ENCODE results near the gene B3GNT3. TPM values are rescaled to one million over a fixed set of nuclear protein-coding genes. Genes with fewer than 3 reads are reported as not detected.

Gene B3GNT3
- total RNA-seq, 1 donor from 2014 or later: not detected

GRCh38 chr19:17841371-17841809, 46.5 kb downstream of the B3GNT3 start:
- no peaks in the 10 kb centered on the region for H3F3A ChIP-seq (ENCODE audit: low read depth)
- TF ChIP-seq EZH2phosphoT487 (IDR thresholded peaks at IDR 0.05): no peak
- TF ChIP-seq EZH2 (IDR thresholded peaks at IDR 0.05): no peak
- TF ChIP-seq, protein P1, sequence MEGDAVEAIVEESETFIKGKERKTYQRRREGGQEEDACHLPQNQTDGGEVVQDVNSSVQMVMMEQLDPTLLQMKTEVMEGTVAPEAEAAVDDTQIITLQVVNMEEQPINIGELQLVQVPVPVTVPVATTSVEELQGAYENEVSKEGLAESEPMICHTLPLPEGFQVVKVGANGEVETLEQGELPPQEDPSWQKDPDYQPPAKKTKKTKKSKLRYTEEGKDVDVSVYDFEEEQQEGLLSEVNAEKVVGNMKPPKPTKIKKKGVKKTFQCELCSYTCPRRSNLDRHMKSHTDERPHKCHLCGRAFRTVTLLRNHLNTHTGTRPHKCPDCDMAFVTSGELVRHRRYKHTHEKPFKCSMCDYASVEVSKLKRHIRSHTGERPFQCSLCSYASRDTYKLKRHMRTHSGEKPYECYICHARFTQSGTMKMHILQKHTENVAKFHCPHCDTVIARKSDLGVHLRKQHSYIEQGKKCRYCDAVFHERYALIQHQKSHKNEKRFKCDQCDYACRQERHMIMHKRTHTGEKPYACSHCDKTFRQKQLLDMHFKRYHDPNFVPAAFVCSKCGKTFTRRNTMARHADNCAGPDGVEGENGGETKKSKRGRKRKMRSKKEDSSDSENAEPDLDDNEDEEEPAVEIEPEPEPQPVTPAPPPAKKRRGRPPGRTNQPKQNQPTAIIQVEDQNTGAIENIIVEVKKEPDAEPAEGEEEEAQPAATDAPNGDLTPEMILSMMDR (IDR thresholded peaks at IDR 0.05): no peak
- Mint-ChIP-seq H3K9me3 (no peaks in the 10 kb centered on the region), H3K27ac (peak overlapping the region; percentile 63), H3K4me3 (peak overlapping the region; percentile 82), H3K27me3 (ENCODE audit: insufficient read depth, low read depth) (peaks cover 15% of the 10 kb centered on the region), H3K4me1 (peaks cover 20% of the 10 kb centered on the region), H3K36me3 (no peaks in the 10 kb centered on the region)
- H4K20me1 ChIP-seq (ENCODE audit: low read depth): no peaks in the 10 kb centered on the region
- H3K36me3 ChIP-seq: no peaks in the 10 kb centered on the region
- no peak overlapping the region for H3K27ac ChIP-seq
- peaks cover 7% of the 10 kb centered on the region for H3K4me1 ChIP-seq
- no peak overlapping the region for H3K9ac ChIP-seq
- no peaks in the 10 kb centered on the region for H3K79me2 ChIP-seq (ENCODE audit: low read depth)
- peaks cover 56% of the 10 kb centered on the region for H3K27me3 ChIP-seq
- H2AFZ ChIP-seq (replicated peaks): peak overlapping the region; percentile 87
- peak overlapping the region; percentile 92 for H3K4me2 ChIP-seq
- H3K4me3 ChIP-seq: peak overlapping the region; percentile 50
- no peaks in the 10 kb centered on the region for H3K9me3 ChIP-seq (ENCODE audit: low read depth)
- no peak for DNase-seq (ENCODE audit: low spot score)

GRCh38 chr19:17841810-17842662, 47.1 kb downstream of the B3GNT3 start:
- no peak overlapping the region for H3K27ac ChIP-seq
- Mint-ChIP-seq H3K4me3 (peak overlapping the region; percentile 82), H3K4me1 (peaks cover 16% of the 10 kb centered on the region), H3K36me3 (no peaks in the 10 kb centered on the region), H3K9me3 (no peaks in the 10 kb centered on the region), H3K27me3 (ENCODE audit: insufficient read depth, low read depth) (peaks cover 15% of the 10 kb centered on the region), H3K27ac (no peak overlapping the region)
- H3K4me3 ChIP-seq: peak overlapping the region; percentile 50
- no peaks in the 10 kb centered on the region for H3F3A ChIP-seq (ENCODE audit: low read depth)
- peaks cover 56% of the 10 kb centered on the region for H3K27me3 ChIP-seq
- H3K9ac ChIP-seq: no peak overlapping the region
- no peaks in the 10 kb centered on the region for H3K79me2 ChIP-seq (ENCODE audit: low read depth)
- peak overlapping the region; percentile 87 for H2AFZ ChIP-seq (replicated peaks)
- peaks cover 7% of the 10 kb centered on the region for H3K4me1 ChIP-seq
- TF ChIP-seq EZH2 (IDR thresholded peaks at IDR 0.05) (no peak), EZH2phosphoT487 (IDR thresholded peaks at IDR 0.05) (no peak)
- TF ChIP-seq, protein P1 (IDR thresholded peaks at IDR 0.05): no peak
- DNase-seq (ENCODE audit: low spot score): peak; percentile 97
- peak overlapping the region; percentile 92 for H3K4me2 ChIP-seq
- H3K36me3 ChIP-seq: no peaks in the 10 kb centered on the region
- no peaks in the 10 kb centered on the region for H4K20me1 ChIP-seq (ENCODE audit: low read depth)
- no peaks in the 10 kb centered on the region for H3K9me3 ChIP-seq (ENCODE audit: low read depth)

- Mint-ChIP-seq H3K36me3 (no peaks in the 10 kb centered on the region), H3K4me3 (peak overlapping the region; percentile 77), H3K4me1 (peaks cover 16% of the 10 kb centered on the region), H3K9me3 (no peaks in the 10 kb centered on the region), H3K27me3 (ENCODE audit: insufficient read depth, low read depth) (peaks cover 14% of the 10 kb centered on the region), H3K27ac (no peak overlapping the region)
- peaks cover 7% of the 10 kb centered on the region for H3K4me1 ChIP-seq
- peak overlapping the region; percentile 50 for H3K4me3 ChIP-seq
- no peaks in the 10 kb centered on the region for H4K20me1 ChIP-seq (ENCODE audit: low read depth)
- H3K36me3 ChIP-seq: no peaks in the 10 kb centered on the region
- H3K4me2 ChIP-seq: peak overlapping the region; percentile 92
- no peak overlapping the region for H3K27ac ChIP-seq
- no peak for TF ChIP-seq EZH2phosphoT487 (IDR thresholded peaks at IDR 0.05)
- TF ChIP-seq, protein P1 (IDR thresholded peaks at IDR 0.05): no peak
- no peaks in the 10 kb centered on the region for H3K9me3 ChIP-seq (ENCODE audit: low read depth)
- H2AFZ ChIP-seq (replicated peaks): no peak overlapping the region
- no peak overlapping the region for H3K9ac ChIP-seq
- H3K27me3 ChIP-seq: peaks cover 56% of the 10 kb centered on the region
- no peak for DNase-seq (ENCODE audit: low spot score)
- no peaks in the 10 kb centered on the region for H3F3A ChIP-seq (ENCODE audit: low read depth)
- H3K79me2 ChIP-seq (ENCODE audit: low read depth): no peaks in the 10 kb centered on the region
These were observed 47.8 kb downstream of the B3GNT3 start for GRCh38 chr19:17842663-17843291.

All from neural progenitor cell (in vitro differentiated cells).